ENCODE data around the gene TSSC4.
A peak's percentile ranks its signal among the peaks of the same experiment; 100 is the strongest.

DNA sequence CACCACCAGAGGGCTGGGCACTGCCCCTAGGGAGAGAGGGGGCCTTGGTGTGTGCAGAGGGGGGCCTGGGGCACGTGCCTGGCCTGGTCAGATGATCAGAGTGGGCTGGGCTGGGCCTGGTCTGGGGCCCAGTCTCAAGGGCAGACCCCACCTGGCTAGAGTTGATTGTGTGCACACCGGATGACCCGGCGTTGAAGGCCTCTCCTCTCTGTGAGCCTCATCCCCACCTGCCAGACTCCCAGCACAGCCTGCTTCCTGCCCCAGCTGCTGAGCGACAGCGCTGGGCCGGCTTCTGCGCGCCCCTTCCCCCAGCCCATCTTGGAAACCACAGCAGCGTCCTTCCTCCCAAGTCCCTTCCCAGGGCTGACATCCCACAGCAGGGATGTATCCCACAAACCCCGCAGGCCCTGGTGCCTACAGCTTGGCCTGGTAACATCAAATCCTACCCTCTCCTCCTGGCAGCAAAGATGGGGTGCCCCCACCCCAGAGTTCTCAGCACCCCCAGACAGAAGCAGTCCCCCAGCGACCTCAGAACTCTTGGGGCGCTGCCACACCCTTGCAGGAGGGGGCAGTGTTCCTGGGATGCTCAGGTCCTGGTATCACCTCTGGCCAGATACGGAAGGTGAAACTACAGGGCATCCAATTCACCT is 11.0 kb upstream of the TSSC4 start:
- TF ChIP-seq, protein P1, sequence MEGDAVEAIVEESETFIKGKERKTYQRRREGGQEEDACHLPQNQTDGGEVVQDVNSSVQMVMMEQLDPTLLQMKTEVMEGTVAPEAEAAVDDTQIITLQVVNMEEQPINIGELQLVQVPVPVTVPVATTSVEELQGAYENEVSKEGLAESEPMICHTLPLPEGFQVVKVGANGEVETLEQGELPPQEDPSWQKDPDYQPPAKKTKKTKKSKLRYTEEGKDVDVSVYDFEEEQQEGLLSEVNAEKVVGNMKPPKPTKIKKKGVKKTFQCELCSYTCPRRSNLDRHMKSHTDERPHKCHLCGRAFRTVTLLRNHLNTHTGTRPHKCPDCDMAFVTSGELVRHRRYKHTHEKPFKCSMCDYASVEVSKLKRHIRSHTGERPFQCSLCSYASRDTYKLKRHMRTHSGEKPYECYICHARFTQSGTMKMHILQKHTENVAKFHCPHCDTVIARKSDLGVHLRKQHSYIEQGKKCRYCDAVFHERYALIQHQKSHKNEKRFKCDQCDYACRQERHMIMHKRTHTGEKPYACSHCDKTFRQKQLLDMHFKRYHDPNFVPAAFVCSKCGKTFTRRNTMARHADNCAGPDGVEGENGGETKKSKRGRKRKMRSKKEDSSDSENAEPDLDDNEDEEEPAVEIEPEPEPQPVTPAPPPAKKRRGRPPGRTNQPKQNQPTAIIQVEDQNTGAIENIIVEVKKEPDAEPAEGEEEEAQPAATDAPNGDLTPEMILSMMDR (IDR thresholded peaks at IDR 0.05), result peak in 1 of 6 experiments; percentile 9
- TF ChIP-seq POLR2A (IDR thresholded peaks at IDR 0.05), result no peak
